Measurements from ENCODE around the gene GATAD2A.

Gene GATAD2A

DNA sequence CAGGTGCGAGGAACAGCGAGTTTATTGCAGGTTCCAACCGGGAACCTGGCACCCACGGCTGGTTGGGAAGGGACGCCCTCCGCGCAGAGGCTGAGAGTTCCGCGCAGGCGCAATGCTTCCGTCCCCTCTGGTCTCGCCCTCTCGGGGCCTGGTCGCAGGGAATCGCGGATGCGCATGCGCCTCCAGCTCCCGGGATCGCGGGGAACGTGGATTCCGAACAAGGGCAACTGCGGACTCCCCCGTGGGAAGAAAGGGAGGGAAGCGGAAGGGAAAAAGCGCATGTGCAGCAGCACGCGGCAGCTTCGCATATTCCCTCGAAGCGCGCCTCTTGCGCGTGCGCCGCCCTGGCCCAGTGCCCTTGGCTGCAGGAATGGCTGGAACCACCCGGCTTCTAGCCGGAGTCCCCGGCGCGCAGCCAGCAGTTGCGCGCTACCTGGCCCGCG is 108.8 kb downstream of the GATAD2A start:
- no peak for DNase-seq

DNA sequence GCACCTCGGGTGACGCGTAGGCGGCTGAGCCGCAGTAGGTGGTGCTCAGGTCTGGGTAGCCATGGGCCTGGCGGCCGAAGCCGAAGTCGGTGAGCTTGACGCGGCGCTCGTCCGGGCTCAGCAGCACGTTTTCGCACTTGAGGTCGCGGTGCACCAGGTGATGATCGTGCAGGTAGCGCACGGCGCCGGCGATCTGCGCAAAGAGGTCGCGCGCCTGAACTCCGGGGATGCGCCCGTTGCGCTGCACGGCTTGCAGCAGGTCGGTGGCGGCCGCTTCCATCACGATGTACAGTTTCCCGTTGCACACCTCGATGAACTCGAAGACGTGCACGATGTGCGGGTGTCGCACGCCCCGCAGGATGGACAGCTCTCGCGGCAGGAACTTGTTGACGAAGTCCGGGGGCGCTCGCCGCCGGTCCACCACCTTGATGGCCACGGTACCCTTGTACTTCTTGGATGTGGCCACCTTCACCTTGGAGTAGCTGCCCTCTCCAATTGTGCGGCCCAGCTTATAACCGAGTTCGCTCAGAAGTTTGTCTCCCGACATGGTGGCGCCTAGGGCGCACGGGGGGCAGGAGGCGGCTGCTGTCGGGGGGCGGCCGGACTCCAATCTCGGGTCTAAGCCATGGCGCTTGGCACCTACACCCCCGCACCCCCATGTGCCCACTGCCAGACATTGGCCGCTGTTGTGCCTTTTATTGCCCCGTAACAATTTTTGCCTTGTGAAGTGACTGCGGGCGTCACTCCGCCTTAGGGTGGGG is 109.6 kb downstream of the GATAD2A start, which contains the start of gene TSSK6:
Gene TSSK6 (minus strand): TSS at position 668 of the 761 bp plus-strand sequence. CDS start 121 bp downstream, at position 547.
- DNase-seq, result no peak

DNA sequence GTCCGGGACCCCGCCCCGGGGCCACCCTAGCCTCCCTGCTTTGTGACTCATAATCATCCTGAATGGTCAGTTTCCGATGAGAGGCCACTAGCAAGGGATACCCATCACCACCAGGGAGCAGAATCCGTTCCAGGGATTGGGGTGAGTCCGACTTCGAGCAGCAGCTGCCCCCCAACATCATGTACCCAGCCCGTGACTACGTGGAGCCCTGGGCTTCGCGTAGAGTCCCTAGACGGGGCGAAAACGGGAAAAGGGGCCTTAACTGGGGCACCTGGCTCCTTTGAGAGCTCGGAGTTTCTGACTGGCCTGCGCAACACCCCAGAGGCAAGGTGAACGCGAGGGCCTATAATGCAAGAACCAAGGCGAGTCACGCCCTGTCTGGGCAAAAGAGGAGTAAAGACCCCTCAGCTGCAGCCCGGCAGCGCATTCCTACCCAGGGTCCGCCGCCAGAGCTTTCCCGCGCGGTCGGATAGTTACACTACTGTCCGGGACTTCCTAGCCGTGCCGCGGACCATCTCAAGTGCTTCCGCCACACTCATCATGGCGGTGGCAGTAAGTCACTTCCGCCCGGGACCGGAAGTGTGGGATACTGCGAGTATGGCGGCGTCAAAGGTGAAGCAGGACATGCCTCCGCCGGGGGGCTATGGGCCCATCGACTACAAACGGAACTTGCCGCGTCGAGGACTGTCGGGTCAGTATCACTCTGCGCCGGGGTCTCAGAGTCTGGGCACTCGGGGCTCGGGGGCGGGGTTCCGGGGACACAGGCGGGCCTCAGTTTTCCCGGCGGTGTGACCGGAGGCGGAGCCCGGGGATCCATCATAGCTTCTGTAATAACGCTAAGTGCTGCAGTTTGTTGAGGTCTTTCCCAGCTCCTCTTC is 110.4 kb downstream of the GATAD2A start, which contains the start of gene NDUFA13:
Gene NDUFA13 (plus strand): TSS at position 584 of the 878 bp plus-strand sequence. CDS start 14 bp downstream, at position 598.
- peak; percentile 100 for DNase-seq

DNA sequence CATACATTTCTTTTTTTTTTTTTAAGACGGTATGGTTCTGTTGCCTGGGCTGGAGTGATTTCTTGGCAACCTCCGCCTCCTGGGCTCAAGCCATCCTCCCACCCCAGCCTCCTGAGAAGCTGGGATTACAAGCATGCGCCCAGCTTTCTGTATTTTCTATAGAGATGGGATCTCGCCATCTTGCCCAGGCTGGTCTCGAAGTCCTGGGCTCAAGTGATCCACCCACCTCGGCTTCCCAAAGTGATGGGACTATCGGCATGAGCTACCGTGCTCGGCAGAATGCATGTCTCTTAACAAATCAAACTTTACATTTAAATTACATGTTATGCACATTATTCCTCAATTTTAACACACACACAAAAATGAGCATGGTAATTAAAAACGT is 111.8 kb downstream of the GATAD2A start:
- no peak for DNase-seq

DNA sequence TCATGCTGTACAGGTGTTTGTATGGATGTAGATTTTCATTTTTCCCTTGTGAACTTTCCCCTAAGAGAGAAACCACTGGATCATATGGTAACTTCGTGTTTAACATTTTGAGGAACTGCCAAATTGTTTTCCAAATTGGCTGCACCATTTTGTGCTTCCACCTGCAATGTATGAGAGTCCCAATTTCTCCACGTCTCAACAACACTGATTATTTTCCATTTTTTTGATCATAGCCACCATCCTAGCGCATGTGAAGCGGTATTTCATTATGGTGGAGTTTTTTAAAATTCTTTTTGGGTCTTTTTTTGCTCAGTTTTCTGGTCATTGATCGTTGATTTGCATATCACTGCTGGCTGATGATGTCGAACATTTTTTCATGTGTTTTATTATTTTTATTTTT is 115.5 kb downstream of the GATAD2A start:
- DNase-seq, result no peak

DNA sequence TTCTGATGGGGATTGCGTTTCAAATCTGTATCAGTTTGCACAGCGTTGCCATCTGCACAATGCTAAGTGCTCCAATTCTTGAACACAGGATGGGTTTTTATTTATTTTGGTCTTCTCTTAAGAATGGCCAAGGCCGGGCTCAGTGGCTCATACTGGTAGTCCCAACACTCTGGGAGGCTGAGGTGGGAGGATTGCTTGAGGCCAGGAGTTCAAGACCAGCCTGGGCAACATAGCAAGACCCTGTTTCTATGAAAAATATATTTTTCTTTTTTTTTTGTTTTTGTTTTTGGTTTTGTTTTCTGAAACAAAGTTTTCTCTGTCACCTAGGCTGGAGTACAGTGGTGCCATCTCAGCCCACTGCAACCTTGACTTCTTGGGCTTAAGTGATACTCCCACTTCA is 117.7 kb downstream of the GATAD2A start:
- no peak for DNase-seq

DNA sequence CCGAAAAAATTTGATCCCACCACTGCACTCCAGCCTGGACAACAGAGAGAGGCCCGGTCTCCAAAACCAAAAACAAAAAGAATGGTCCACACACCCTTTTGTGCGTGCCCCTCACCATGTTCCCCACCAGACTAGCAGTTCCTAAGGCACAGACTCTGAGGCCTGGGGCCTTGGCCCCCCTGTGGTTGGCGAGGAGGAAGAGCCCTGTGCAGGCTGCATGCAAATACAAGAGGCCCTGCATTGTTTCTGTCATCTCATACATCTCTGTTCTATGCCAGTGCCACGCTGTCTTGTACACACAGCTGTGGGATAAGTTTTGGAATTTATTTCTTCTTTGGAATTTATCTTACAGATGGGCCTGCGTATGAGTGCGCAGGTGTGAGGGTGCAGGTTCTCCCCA is 118.6 kb downstream of the GATAD2A start:
- DNase-seq, result no peak

DNA sequence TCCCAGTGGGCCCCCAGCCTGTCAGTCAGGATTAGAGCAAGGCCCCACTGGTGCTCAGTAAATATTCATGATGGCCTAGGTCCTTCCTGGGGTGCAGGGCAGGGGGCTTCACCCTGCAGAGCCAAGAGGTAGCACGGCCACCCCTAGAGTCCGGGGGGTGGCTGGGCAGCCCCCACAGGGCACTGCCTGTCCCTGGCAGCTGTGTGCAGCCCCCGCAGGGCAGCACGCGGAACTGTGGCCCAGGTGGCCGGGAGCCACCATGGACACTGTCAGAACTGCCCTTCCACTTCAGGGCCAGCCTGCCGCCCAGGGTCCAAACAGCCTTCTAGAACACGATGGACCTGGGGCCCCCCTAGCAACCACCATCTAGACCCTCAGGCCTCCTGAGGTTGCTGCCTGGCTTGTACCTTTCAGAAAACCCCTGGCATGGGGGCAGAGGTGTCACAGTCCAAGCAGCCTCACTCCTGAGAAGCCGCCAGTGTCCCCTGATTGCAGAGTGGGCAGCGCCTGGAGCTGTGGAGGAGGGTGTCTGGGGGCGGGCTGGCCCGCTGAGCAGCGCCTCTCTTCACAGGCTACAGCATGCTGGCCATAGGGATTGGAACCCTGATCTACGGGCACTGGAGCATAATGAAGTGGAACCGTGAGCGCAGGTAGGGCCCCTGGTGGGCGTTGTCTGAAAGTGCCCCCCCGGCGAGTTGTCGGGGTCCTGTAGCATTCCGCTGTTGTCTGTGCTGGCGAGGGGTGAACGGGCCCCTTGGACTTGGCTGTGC is 120.3 kb downstream of the GATAD2A start:
- no peak for DNase-seq

DNA sequence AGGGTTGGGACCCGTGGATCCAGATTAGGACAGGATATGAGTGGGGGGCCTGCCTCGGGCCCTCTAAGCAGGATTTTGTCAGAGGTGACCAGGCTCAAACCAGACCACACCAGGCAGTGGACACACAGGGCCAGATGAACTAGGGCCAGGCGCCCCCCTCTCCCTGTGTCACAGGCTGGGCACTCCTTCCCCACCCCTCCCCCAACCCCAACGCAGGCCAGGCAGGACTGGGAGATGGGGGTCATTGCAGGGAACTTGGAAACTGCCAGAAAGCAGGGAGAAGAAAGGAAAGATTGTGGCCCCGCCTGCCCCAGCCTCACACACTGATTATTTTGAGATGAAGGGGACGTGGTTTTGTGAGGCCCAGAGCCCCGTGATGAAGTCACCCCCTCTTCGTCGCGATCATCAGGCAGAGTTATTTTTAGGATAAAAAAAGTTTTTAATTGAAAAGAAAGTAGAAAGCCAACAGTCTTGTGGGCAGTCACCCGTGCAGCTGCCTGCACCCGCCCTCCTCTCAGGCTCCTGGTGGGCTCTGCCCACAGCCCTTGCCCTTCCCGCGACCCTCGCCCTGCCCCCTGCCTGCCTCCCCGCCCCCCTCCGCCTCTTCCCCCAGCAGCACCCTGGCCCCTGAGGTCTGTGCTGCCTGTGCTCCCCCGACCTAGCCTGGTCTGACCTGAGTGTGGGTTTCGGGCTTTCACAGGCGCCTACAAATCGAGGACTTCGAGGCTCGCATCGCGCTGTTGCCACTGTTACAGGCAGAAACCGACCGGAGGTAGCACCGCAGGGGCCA is 121.3 kb downstream of the GATAD2A start:
- no peak for DNase-seq

DNA sequence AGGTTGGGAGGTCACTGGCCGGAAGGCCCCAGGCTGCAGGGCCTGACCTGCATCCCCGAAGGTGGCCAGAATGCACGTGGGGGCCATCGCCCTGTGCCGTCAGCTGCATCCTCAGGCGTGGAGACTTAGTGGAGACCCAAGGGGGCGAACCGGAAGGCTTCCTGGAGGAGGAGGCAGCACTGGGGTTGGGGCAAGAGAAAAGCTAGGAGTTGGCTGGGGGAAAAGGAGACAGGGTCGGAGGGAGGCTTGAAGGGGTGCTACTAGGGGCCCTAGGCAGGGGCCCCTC is 121.8 kb downstream of the GATAD2A start:
- DNase-seq, result no peak

DNA sequence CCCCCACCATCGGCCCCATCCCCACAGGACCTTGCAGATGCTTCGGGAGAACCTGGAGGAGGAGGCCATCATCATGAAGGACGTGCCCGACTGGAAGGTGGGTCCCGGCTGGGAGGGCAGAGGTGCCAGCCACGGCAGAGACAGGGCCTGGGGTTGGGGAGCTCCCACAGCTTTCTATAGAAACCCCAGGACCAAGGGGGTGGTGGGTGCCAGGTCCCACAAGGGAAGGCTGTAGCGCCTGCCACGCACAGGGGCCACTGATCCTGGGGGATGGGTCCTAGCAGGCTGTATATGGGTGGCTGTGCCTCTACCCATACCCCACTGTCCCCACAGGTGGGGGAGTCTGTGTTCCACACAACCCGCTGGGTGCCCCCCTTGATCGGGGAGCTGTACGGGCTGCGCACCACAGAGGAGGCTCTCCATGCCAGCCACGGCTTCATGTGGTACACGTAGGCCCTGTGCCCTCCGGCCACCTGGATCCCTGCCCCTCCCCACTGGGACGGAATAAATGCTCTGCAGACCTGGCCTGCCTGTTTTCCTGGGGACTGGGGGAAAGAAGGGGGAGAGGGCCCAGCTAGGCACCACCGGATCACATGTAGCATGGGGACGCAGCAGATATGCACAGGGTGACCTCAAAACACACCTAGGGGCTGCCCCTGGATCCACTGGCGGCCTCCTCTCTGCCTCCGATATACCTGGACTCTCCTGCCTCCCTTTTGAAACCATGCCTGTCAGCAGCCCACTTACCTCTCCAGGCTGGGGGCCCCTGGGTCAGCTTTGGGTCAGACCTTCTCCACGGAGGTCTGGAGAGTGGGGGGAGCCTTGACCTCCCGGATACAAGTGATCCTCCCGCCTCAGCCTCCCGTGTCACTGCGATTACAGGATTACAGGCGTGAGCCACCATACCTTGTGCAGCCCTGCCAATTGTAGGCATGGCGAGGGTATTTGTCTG is 122.5 kb downstream of the GATAD2A start:
- no peak for DNase-seq

DNA sequence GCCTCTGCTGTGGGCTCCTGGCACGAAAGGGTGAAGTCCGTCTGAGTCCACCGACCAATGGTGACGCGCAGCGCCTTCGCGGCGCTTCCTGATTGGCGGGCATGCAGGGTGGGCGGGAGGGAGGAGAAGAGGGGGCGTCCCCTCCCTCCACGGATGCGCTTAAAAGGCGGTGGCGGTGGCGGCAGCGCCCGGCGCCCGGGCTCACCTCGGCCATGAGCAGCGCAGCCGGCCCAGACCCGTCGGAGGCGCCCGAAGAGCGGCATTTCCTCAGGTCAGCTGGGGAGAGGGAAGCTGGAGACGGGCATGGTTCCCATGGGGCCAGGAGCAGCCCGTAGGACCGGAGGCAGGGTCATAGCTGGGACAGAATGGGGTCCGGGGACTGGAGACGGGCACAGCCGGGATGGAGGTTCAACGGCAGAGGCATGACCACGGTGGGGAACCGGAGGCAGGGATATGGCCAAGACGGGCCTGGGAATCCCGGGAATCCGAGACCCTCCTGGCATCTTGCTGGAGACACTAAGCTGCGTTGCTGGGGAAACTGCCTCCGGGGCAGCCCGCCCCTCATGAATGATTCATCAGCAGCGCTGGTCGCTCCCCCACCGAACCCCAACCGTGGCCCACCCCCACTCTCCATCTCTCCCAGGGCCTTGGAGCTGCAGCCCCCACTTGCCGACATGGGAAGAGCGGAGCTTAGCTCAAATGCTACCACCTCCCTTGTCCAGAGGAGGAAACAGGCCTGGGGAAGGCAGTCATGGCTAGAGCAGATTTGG is 123.4 kb downstream of the GATAD2A start, which contains the start of gene YJEFN3:
Gene YJEFN3 (plus strand): TSS at position 191 of the 770 bp plus-strand sequence. CDS start 22 bp downstream, at position 213.
- no peak for DNase-seq

DNA sequence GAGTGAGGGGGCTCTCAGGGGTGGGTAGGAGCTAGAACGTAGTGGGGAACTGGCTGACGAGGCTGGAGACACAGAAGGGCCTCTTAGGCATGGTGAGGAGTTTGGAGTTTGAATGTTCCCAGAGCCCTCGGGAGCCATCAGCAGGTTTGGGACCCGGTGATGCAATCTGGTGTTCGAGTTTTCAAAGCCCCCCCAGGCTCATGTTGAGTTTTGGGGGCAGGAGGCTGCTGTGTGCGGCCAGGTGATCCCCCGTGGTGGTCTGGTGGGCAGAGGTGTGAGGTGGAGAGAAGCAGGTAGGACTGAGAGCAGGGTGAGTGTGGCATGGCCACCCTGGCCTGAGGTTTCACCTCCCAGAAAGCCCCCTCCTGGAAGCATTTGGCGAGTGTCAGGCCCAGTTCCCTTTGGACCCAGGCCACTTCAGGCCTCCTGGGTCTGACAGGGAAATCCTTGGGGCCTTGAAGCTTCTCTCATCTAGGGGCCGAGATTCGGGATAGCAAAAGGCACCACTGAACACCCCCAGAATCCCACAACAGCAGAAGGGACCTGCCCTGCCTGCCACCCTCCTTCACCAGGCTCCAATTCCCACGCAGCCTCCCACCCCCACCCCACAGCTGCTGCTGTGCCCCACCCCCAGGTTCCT is 124.4 kb downstream of the GATAD2A start:
- no peak for DNase-seq

DNA sequence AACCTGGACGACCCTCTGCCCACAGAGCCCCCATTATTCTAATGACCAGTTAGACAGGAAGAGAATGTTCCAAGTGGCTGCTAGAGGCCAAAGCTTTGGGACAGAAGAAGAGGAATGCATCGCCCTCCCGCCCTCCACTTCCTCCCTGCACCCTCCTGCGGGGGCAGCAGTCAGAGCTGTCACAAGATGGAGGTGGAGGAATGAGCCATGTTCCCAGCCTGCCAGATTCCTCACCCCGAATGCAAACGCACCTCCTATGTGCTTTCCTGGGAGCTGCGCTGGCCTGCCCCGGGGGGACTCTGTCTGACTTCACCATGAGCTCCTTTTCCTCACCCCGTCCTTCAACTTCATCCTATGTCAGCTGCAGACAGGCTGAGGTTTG is 124.9 kb downstream of the GATAD2A start:
- DNase-seq, result no peak

DNA sequence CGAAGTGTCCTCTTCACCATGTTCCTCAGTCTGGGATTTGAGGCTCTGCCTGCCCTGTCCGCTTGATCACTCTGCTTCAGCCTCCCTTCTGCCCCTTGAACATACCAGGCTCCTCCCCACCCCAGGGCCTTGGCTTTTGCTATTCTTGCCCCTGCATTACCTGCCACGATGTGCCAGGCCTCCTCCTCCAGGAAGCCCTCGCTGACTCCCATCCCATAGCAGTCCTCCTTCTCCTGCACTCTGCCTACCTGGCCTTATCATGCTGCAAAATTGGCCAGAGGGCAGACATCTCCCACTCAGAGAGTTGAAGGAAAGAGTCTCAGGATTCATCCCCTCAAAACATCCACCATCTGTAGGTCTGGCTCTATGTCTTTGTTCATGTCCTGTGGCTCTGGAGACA is 125.4 kb downstream of the GATAD2A start:
- no peak for DNase-seq

DNA sequence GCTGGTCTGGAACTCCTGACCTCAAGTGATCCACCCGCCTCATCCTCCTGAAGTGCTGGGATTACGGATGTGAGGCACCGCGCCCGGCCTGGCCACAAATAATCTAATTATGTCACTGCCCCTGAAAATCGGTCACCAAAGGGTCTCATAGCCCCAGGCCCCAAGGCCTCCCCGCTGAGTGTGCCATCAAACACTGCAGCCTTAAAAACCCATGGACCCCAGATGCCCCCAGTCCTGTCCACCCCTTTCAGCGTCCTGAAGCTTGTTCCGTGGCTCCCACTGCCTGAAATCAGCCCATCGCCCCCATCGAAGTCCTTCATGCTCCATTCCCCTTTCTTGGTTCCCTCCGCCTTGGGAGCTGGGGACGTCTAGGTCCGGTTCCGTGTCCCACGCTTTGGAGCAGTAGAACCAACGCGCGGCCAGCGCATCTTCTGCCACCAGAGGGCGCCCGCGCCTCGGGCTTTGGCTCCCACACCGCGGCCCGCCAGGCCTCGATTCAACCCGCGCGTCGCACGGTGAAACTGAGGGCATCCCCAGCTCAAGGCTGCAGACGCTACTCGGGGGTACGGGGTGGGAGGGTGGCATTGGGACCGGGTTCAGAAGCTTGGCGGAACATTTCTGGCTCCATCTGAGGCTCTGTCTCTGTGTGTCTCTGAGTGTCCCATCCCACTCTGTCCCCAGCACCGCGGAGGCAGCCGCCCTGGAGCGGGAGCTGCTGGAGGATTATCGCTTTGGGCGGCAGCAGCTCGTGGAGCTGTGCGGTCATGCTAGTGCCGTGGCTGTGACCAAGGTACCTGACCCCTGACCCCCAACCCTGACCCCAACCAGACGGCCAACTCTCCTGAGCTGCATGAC is 126.7 kb downstream of the GATAD2A start:
- peak; percentile 96 for DNase-seq

DNA sequence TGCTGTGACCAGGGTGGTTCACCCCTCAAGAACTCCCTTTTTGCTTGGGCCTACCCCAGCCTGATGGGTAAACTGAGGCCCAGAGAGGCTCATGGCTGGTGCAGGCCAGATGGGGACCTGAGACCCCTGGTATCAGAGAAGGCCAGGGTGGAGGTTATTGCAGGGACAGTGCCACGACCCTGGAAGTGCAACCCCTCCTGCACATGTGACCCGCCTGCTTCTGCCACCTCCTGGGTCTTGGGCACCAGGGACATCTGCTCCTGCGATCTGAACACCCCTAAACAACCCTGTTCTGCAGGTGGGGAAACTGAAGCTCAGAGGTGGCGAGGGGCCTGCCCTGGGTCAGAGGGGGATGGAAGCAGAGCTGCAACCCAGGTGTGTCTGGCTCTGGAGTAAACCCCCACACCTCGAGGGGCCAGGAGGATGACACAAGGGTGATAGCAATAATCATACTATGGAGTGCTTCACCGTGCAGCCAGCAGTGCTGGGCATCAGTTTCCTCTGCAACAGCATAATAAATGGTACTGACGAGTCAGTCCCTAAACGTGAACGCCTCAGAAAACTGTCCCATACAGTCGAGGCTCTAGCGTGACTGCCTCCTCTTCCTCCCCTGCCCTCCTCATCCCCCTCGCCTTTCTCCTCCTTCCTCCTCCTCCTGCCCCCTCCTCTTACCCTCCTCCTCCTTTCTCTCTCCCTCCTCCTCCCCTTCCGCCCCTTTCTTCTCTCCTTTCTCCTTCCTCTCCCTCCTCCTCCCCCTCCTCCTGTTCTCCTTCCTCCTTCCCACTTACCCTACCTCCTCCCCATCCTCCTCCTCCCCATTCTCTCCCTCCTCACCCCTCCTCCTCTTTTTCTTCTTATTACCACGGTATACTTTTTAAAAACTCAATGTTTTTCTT is 127.6 kb downstream of the GATAD2A start:
- DNase-seq, result no peak

DNA sequence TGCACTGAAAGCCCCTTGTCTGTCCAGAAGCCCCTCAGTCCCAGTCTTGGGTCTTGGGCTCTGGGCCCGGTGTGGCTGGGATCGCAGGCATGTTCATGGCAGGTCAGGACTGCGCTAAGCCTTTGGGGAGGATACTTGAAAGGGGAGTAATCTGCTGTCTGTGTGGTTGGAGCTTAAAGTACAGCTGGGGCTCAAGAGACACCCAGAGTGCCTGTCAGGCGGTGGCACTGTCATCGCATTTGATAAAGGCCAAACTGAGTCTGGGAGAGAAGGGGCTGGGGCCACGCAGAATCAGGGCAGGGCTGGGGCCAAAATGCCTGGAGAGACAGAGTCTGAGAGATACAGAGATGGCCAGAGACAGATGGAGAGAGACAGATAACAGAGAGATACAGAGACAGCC is 128.4 kb downstream of the GATAD2A start:
- no peak for DNase-seq
